Panc1 (cell line): Measurements from ENCODE around the gene SENP8. TPM values are rescaled to one million over a fixed set of nuclear protein-coding genes. Genes with fewer than 3 reads are reported as not detected.

ENCODE experiments used
- ATAC-seq: fragments of 200-7000 bp; cut with Tn5 transposase; 2 replicates; pipeline ENCODE4 v1.9.1; 2020; ENCODE audit warnings: mild to moderate bottlenecking, moderate library complexity
- BruUV-seq: library from RNA; stranded (reverse); fragments of 400-500 nt; replicated peaks from 2 replicates; lab custom pipeline; 2021; lab: Mats Ljungman, UMichigan
- CTCF ChIA-PET: fragments of 300-600 bp; sonication (Branson Sonifier 250); formaldehyde crosslinking; loops from one replicate; lab custom pipeline; 2022; ENCODE audit warnings: antibody characterized with exemption; lab: Charles Lee
- POLR2A ChIA-PET: fragments of 300-600 bp; sonication (Branson Sonifier 250); formaldehyde crosslinking; loops from one replicate; lab custom pipeline; 2022; ENCODE audit warnings: antibody characterized with exemption; lab: Charles Lee
- DNase-seq: peaks from one replicate; pipeline ENCODE4 v3.0.0-alpha.2; 2010; ENCODE audit warnings: low read depth, low spot score
- H3K27ac ChIP-seq: 2 replicates; pipeline ENCODE4 v1.5.1; 2011; ENCODE audit warnings: mild to moderate bottlenecking, low read length, inconsistent platforms
- H3K27me3 ChIP-seq: fragments of 200-500 bp; sonication (Bioruptor generic); 2 replicates; pipeline ENCODE4 v1.6.0; 2014; ENCODE audit warnings: low read length, inconsistent platforms; ENCODE audit not compliant: control insufficient read depth, insufficient read depth
- H3K36me3 ChIP-seq: fragments of 200-500 bp; sonication (Bioruptor generic); 2 replicates; pipeline ENCODE4 v1.5.1; 2014; ENCODE audit warnings: inconsistent platforms, mild to moderate bottlenecking, low read length, moderate library complexity; ENCODE audit not compliant: control insufficient read depth, insufficient read depth
- H3K4me1 ChIP-seq: 2 replicates; pipeline ENCODE4 v1.5.1; 2011; ENCODE audit warnings: inconsistent platforms, mild to moderate bottlenecking, low read length, moderate library complexity; ENCODE audit not compliant: control insufficient read depth, insufficient read depth
- H3K4me3 ChIP-seq, 2 experiments: 2 replicates each; pipeline ENCODE4 v1.5.1; 2011 to 2012; ENCODE audit warnings: low read depth in 2 of 2, low read length in 2 of 2, mild to moderate bottlenecking in 2 of 2, inconsistent platforms in 1 of 2, moderate library complexity in 1 of 2
- H3K9me3 ChIP-seq: fragments of 200-500 bp; sonication (Bioruptor generic); 2 replicates; pipeline ENCODE4 v1.5.1; 2014; ENCODE audit warnings: low read depth, mild to moderate bottlenecking, inconsistent platforms, low read length, moderate library complexity; ENCODE audit not compliant: control insufficient read depth, insufficient read depth
- POLR2AphosphoS5 ChIP-seq: IDR thresholded peaks from 2 replicates; pipeline ENCODE4 v1.6.1; 2012; ENCODE audit warnings: mild to moderate bottlenecking, low read depth, low read length, moderate library complexity
- SIN3A ChIP-seq: IDR thresholded peaks from 2 replicates; pipeline ENCODE4 v1.6.1; 2012; ENCODE audit warnings: low read depth, mild to moderate bottlenecking, low read length, moderate library complexity, borderline replicate concordance; ENCODE audit not compliant: insufficient read depth
- TCF7L2 ChIP-seq: IDR thresholded peaks from 2 replicates; pipeline ENCODE4 v1.6.1; 2011; ENCODE audit warnings: mild to moderate bottlenecking, low read depth, low read length, inconsistent platforms
- in situ Hi-C: cut with HindIII; loops from 2 replicates; pipeline ENCODE4 v1.10.0; 2016; ENCODE audit warnings: low sequenced_read_pairs, low pct_unique_long_range_greater_than_20kb
- intact Hi-C: fragments of 100-400 bp; cut with micrococcal nuclease; formaldehyde crosslinking; loops from one replicate; pipeline ENCODE4 v1.10.0; 2022; ENCODE audit not compliant: unreplicated experiment
- total RNA-seq: library from RNA; stranded (reverse); gene quantifications from one replicate; pipeline ENCODE4 v1.2.1, GENCODE V29; 2021; ENCODE audit not compliant: unreplicated experiment
- TF ChIP-seq, protein P1 (sequence below): fragments of 450-650 bp; IDR thresholded peaks from 2 replicates; pipeline ENCODE4 v1.5.1; 2017; ENCODE audit warnings: mild to moderate bottlenecking
- TF ChIP-seq, protein P2 (sequence below), 2 experiments: IDR thresholded peaks; 2 replicates each; pipeline ENCODE4 v1.6.1; 2011 to 2012; ENCODE audit warnings: low read depth in 2 of 2, control low read depth in 1 of 2, low read length in 1 of 2, mild to moderate bottlenecking in 1 of 2, moderate library complexity in 1 of 2; ENCODE audit not compliant: insufficient read depth in 1 of 2

SENP8 gene
- total RNA-seq, 1 experiment from 2014 or later, result 2.9 TPM

GRCh38 chr15:72116731-72117485 is 1.3 kb upstream of the SENP8 start:
- ChIA-PET POLR2A (no interaction called here), CTCF (interaction anchor here (0.5 kb wide), 1 partner anchor 86 kb away, joined by 4 read pairs; no protein-coding TSS in a partner anchor)
- intact Hi-C loops, result no loop called here
- no peaks in the 10 kb centered on the region for H3K9me3 ChIP-seq
- in situ Hi-C loops, result no loop called here
- DNase-seq, result no peak
- H3K36me3 ChIP-seq, result peaks cover 3% of the 10 kb centered on the region; the same call in 1 of the 2 replicates
- TF ChIP-seq TCF7L2, result no peak
- TF ChIP-seq SIN3A, result 0 out of 2 replicates have a peak, but pooled peaks have one; percentile 16
- peak overlapping the region; percentile 86 to 89 for H3K4me3 ChIP-seq
- peak; percentile 7 for ATAC-seq
- H3K4me1 ChIP-seq, result peaks cover 27% of the 10 kb centered on the region
- no TSS peak for BruUV-seq
- no peaks in the 10 kb centered on the region for H3K27me3 ChIP-seq
- peak overlapping the region; percentile 79 for H3K27ac ChIP-seq

DNA sequence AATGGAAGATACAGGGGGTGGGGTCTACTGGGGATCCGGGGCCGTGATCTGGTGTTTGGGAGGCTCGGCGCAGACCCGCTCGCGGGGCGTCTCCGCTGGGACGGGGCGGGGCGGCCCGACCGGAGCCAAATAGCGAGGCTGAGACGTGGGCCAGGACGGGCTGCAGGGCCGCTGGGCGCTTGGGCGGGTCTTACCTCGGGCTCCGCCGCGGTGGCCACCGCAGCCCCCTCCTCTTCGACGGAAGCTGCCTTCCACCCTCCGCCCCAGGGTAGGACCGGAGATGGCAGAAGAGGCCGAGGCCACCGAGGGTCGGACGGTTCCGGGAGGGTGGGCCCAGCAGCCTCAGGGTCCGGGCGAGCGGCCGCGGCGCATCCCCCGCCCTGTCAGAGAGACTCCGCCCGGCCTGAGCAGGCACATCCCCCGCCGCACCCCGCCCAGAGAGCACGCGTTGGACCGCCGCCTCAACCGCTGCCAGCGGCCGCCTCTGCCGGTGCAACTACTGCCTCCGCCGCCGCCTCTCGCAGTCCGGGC is 652 bp upstream of the SENP8 start:
- Histone ChIP-seq H3K27me3 (no peaks in the 10 kb centered on the region), H3K27ac (peak overlapping the region; percentile 79), H3K9me3 (no peaks in the 10 kb centered on the region), H3K4me1 (peaks cover 27% of the 10 kb centered on the region), H3K4me3 (peak overlapping the region; percentile 86 to 89), H3K36me3 (peaks cover 3% of the 10 kb centered on the region; the same call in 1 of the 2 replicates)
- in situ Hi-C loops, result no loop called here
- DNase-seq (no peak), ATAC-seq (peak; percentile 92)
- TF ChIP-seq, protein P1, sequence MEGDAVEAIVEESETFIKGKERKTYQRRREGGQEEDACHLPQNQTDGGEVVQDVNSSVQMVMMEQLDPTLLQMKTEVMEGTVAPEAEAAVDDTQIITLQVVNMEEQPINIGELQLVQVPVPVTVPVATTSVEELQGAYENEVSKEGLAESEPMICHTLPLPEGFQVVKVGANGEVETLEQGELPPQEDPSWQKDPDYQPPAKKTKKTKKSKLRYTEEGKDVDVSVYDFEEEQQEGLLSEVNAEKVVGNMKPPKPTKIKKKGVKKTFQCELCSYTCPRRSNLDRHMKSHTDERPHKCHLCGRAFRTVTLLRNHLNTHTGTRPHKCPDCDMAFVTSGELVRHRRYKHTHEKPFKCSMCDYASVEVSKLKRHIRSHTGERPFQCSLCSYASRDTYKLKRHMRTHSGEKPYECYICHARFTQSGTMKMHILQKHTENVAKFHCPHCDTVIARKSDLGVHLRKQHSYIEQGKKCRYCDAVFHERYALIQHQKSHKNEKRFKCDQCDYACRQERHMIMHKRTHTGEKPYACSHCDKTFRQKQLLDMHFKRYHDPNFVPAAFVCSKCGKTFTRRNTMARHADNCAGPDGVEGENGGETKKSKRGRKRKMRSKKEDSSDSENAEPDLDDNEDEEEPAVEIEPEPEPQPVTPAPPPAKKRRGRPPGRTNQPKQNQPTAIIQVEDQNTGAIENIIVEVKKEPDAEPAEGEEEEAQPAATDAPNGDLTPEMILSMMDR, result no peak
- TF ChIP-seq, protein P2, sequence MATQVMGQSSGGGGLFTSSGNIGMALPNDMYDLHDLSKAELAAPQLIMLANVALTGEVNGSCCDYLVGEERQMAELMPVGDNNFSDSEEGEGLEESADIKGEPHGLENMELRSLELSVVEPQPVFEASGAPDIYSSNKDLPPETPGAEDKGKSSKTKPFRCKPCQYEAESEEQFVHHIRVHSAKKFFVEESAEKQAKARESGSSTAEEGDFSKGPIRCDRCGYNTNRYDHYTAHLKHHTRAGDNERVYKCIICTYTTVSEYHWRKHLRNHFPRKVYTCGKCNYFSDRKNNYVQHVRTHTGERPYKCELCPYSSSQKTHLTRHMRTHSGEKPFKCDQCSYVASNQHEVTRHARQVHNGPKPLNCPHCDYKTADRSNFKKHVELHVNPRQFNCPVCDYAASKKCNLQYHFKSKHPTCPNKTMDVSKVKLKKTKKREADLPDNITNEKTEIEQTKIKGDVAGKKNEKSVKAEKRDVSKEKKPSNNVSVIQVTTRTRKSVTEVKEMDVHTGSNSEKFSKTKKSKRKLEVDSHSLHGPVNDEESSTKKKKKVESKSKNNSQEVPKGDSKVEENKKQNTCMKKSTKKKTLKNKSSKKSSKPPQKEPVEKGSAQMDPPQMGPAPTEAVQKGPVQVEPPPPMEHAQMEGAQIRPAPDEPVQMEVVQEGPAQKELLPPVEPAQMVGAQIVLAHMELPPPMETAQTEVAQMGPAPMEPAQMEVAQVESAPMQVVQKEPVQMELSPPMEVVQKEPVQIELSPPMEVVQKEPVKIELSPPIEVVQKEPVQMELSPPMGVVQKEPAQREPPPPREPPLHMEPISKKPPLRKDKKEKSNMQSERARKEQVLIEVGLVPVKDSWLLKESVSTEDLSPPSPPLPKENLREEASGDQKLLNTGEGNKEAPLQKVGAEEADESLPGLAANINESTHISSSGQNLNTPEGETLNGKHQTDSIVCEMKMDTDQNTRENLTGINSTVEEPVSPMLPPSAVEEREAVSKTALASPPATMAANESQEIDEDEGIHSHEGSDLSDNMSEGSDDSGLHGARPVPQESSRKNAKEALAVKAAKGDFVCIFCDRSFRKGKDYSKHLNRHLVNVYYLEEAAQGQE (IDR thresholded peaks at IDR 0.05; ENCODE audit: insufficient read depth in 1 of 2, low read depth in 2 of 2, low read length in 1 of 2), result 0 out of 4 replicates have a peak, but pooled peaks of 1 of the 2 experiments have one; percentile 10
- TF ChIP-seq SIN3A (peak; percentile 96), POLR2AphosphoS5 (peak; percentile 38; the same call in 1 of the 2 replicates), TCF7L2 (no peak)
- no TSS peak for BruUV-seq
- ChIA-PET CTCF (interaction anchor here (0.6 kb wide), 1 partner anchor 1931 kb away, joined by 3 read pairs; no protein-coding TSS in a partner anchor), POLR2A (interaction anchor here (0.5 to 0.6 kb wide), 2 partner anchors 28 to 81 kb away, joined by 3 read pairs; no protein-coding TSS in a partner anchor)
- intact Hi-C loops, result no loop called here
